ENCODE measurements around the gene FAM53B.

Gene FAM53B

GRCh38 chr10:124639206-124639605 lies 105.0 kb downstream of the FAM53B start:
- in situ Hi-C loops (cut with HindIII; ENCODE audit: low sequenced_read_pairs) = no loop called here

- in situ Hi-C loops (cut with HindIII; ENCODE audit: low sequenced_read_pairs) = no loop called here
These were observed 106.4 kb downstream of the FAM53B start for GRCh38 chr10:124637746-124638145.

- in situ Hi-C loops (cut with HindIII; ENCODE audit: low sequenced_read_pairs) = no loop called here
These were observed 107.0 kb downstream of the FAM53B start for GRCh38 chr10:124637091-124637700.

GRCh38 chr10:124636271-124636995 lies 107.7 kb downstream of the FAM53B start:
- in situ Hi-C loops (cut with HindIII; ENCODE audit: low sequenced_read_pairs) = no loop called here

GRCh38 chr10:124632566-124632965 lies 111.6 kb downstream of the FAM53B start:
- in situ Hi-C loops (cut with HindIII; ENCODE audit: low sequenced_read_pairs) = no loop called here

- in situ Hi-C loops (cut with HindIII; ENCODE audit: low sequenced_read_pairs) = no loop called here
These were observed 112.1 kb downstream of the FAM53B start for GRCh38 chr10:124632064-124632531.

- in situ Hi-C loops (cut with HindIII; ENCODE audit: low sequenced_read_pairs) = no loop called here
These were observed 113.6 kb downstream of the FAM53B start for GRCh38 chr10:124630551-124630950.

GRCh38 chr10:124629842-124630241 lies 114.3 kb downstream of the FAM53B start:
- in situ Hi-C loops (cut with HindIII; ENCODE audit: low sequenced_read_pairs) = no loop called here

GRCh38 chr10:124629415-124629814 lies 114.8 kb downstream of the FAM53B start:
- in situ Hi-C loops (cut with HindIII; ENCODE audit: low sequenced_read_pairs) = no loop called here

- in situ Hi-C loops (cut with HindIII; ENCODE audit: low sequenced_read_pairs) = no loop called here
These were observed 115.5 kb downstream of the FAM53B start for GRCh38 chr10:124628676-124629021.

GRCh38 chr10:124627866-124628675 lies 116.1 kb downstream of the FAM53B start:
- in situ Hi-C loops (cut with HindIII; ENCODE audit: low sequenced_read_pairs) = no loop called here

GRCh38 chr10:124626759-124627380 lies 117.3 kb downstream of the FAM53B start:
- in situ Hi-C loops (cut with HindIII; ENCODE audit: low sequenced_read_pairs) = no loop called here

GRCh38 chr10:124625831-124626238 lies 118.3 kb downstream of the FAM53B start:
- in situ Hi-C loops (cut with HindIII; ENCODE audit: low sequenced_read_pairs) = no loop called here

GRCh38 chr10:124624895-124625294 lies 119.3 kb downstream of the FAM53B start:
- in situ Hi-C loops (cut with HindIII; ENCODE audit: low sequenced_read_pairs) = loop anchor here (5.0 kb wide), 2 partner anchors 37 to 43 kb away; no protein-coding TSS in a partner anchor

- in situ Hi-C loops (cut with HindIII; ENCODE audit: low sequenced_read_pairs) = loop anchor here (5.0 kb wide), 2 partner anchors 38 to 42 kb away; no protein-coding TSS in a partner anchor
These were observed 119.7 kb downstream of the FAM53B start for GRCh38 chr10:124624466-124624865.

- in situ Hi-C loops (cut with HindIII; ENCODE audit: low sequenced_read_pairs) = loop anchor here (5.0 kb wide), 2 partner anchors 38 to 42 kb away; no protein-coding TSS in a partner anchor
These were observed 120.2 kb downstream of the FAM53B start for GRCh38 chr10:124624006-124624405.

GRCh38 chr10:124622866-124623536 lies 121.2 kb downstream of the FAM53B start:
- in situ Hi-C loops (cut with HindIII; ENCODE audit: low sequenced_read_pairs) = loop anchor here (5.0 kb wide), 2 partner anchors 39 to 41 kb away; no protein-coding TSS in a partner anchor

GRCh38 chr10:124622158-124622557 lies 122.0 kb downstream of the FAM53B start:
- in situ Hi-C loops (cut with HindIII; ENCODE audit: low sequenced_read_pairs) = loop anchor here (5.0 kb wide), 2 partner anchors 40 kb away; no protein-coding TSS in a partner anchor

GRCh38 chr10:124621637-124622036 lies 122.5 kb downstream of the FAM53B start:
- in situ Hi-C loops (cut with HindIII; ENCODE audit: low sequenced_read_pairs) = loop anchor here (5.0 kb wide), 2 partner anchors 39 to 41 kb away; no protein-coding TSS in a partner anchor

All from DLD1 (cell line).